Suppressor macrophage (primary cell): Measurements from ENCODE around the gene CLN3.
"Not testable (repeated sequence)": the region's sequence is repeated elsewhere in the genome, so short reads cannot be mapped to it uniquely, and the experiment has no call there.

Experiments
- DNase-seq, 4 experiments: peaks; one replicate each; pipeline ENCODE4 v3.0.0-alpha.2; 2020 to 2022
- total RNA-seq, 17 experiments: gene quantifications; one replicate each; lab custom pipeline; 2026; ENCODE audit warnings: mixed read lengths in 6 of 17, inconsistent platforms in 3 of 17; lab: John Stamatoyannopoulos, UW

Gene CLN3
- total RNA-seq: 6.9 to 25.8 (median 16.6) reads per million in 17 experiments

- peak; percentile 93 to 98 (median 96) for DNase-seq
Measured at GRCh38 chr16:28491970-28492474, at the start of gene CLN3. Gene CLN3, minus strand, starts transcription at chr16:28492074. Its CDS starts 315 bp downstream, at chr16:28491759.

- DNase-seq: no peak
Measured at GRCh38 chr16:28540346-28540745, 48.5 kb upstream of the CLN3 start.

- peak; percentile 19 to 52 (median 42) for DNase-seq
Measured at GRCh38 chr16:28538733-28539596, 47.1 kb upstream of the CLN3 start, which contains the start of gene NUPR1. Gene NUPR1, minus strand, starts transcription at chr16:28538974. Its CDS starts 67 bp downstream, at chr16:28538907.

- DNase-seq: no peak
Measured at GRCh38 chr16:28537964-28538732, 46.3 kb upstream of the CLN3 start.

GRCh38 chr16:28537076-28537475 lies 45.2 kb upstream of the CLN3 start:
- no peak for DNase-seq

GRCh38 chr16:28534542-28535373 lies 42.9 kb upstream of the CLN3 start:
- peak; percentile 91 to 96 (median 94) for DNase-seq

- DNase-seq: no peak
Measured at GRCh38 chr16:28532940-28533647, 41.2 kb upstream of the CLN3 start.

- DNase-seq: peak; percentile 42 to 75 (median 70)
Measured at GRCh38 chr16:28531777-28532744, 40.2 kb upstream of the CLN3 start.

- no peak for DNase-seq
Measured at GRCh38 chr16:28529124-28529523, 37.2 kb upstream of the CLN3 start.

- no peak for DNase-seq
Measured at GRCh38 chr16:28528463-28528867, 36.6 kb upstream of the CLN3 start.

GRCh38 chr16:28527985-28528384 lies 36.1 kb upstream of the CLN3 start:
- no peak for DNase-seq

GRCh38 chr16:28527100-28527785 lies 35.4 kb upstream of the CLN3 start:
- DNase-seq: not testable (repeated sequence)

- DNase-seq: no peak
Measured at GRCh38 chr16:28526201-28527099, 34.6 kb upstream of the CLN3 start.

GRCh38 chr16:28524681-28525171 lies 32.9 kb upstream of the CLN3 start:
- DNase-seq: peak in 3 of 4 experiments; percentile 31 to 59 (median 51)

GRCh38 chr16:28522792-28523191 lies 30.9 kb upstream of the CLN3 start:
- no peak for DNase-seq

- no peak for DNase-seq
Measured at GRCh38 chr16:28521436-28521835, 29.6 kb upstream of the CLN3 start.

- DNase-seq: no peak
Measured at GRCh38 chr16:28520672-28521071, 28.8 kb upstream of the CLN3 start.

GRCh38 chr16:28514246-28514645 lies 22.4 kb upstream of the CLN3 start:
- DNase-seq: no peak
